Adrenal gland (tissue), 5 donors: ENCODE data around the gene DIP2C.

Experiments used
- POLR2A ChIP-seq, 2 donors: fragments of 450-650 bp; IDR thresholded peaks; one replicate each; pipeline ENCODE4 v1.6.1; 2017; ENCODE audit warnings: antibody characterized with exemption in 2 of 2, mild to moderate bottlenecking in 2 of 2, moderate library complexity in 1 of 2
- TF ChIP-seq, protein P1 (sequence below), 6 experiments: fragments of 450-650 bp in 4 of 6; fragments of 200-600 bp in 2 of 6; sonication (generic) in 1 of 6; IDR thresholded peaks; 1 replicate in 5 of 6; 2 replicates in 1 of 6; pipeline versions ENCODE4 v1.5.1 to v1.8.0; 2016 to 2021; ENCODE audit warnings: antibody characterized with exemption in 6 of 6, mild to moderate bottlenecking in 2 of 6, moderate library complexity in 1 of 6
- donor health status: DM: no; HTN: no; CAD: no.

DNA sequence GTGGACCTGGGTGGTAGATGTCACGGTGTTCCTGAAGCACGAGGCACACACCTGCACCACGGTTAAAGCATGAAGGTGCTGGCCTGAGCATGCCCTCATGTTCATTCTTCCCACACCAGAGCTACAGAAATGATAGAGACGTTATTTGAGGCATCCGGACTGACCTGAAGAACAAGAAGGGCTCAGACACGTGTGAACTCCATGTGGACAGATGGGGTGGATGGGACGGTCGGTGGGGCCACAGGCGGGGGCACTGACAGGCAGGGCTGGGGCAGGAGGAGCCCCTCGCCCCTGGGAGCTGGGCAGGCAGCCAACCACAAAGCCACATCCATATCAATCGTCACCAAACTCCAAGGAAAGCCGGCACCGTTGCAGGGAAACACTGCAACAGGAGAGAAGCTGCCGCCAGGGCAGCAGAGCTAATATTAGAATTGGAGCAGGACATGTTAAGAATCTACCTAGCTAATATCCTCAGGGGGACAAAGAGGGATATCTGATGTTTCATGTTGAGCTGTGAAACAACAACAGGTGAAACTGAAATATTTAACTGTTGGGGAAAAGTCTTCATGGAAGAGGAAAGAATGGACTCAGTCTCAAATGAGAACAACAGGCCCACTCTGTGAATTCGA is 37.8 kb upstream of the DIP2C start:
- TF ChIP-seq, protein P1, sequence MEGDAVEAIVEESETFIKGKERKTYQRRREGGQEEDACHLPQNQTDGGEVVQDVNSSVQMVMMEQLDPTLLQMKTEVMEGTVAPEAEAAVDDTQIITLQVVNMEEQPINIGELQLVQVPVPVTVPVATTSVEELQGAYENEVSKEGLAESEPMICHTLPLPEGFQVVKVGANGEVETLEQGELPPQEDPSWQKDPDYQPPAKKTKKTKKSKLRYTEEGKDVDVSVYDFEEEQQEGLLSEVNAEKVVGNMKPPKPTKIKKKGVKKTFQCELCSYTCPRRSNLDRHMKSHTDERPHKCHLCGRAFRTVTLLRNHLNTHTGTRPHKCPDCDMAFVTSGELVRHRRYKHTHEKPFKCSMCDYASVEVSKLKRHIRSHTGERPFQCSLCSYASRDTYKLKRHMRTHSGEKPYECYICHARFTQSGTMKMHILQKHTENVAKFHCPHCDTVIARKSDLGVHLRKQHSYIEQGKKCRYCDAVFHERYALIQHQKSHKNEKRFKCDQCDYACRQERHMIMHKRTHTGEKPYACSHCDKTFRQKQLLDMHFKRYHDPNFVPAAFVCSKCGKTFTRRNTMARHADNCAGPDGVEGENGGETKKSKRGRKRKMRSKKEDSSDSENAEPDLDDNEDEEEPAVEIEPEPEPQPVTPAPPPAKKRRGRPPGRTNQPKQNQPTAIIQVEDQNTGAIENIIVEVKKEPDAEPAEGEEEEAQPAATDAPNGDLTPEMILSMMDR (IDR thresholded peaks at IDR 0.05): no peak
- TF ChIP-seq POLR2A (IDR thresholded peaks at IDR 0.05): no peak
